Measurements from ENCODE around the gene PLAAT4.

DNA sequence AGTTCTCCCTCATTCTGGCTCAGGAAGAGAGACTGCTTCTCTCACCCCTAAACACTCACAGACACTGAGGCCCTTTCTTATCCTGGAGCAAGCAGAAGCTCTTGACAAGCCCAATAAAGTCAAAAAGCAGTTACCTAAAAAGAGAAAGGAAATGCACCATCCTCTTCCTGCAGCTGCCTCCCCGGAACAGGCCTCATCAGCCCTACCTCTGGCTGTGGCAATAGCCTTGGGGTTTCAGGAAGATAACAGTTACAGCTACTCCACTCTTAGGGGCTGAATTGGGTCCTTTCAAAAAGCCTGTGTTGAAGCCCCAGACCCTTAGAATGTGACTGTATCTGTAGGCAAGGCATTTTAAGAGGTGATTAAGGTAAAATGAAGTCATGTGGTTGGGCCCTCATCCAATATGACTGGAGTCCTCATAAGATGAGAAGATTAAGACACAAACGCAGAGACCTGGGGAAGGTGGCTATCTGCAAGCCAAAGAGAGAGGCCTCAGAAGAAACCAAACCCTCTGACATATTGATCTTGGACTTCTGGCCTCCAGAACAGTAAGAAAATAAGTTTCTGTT lies 34.3 kb upstream of the PLAAT4 start:
- TF ChIP-seq, protein P1, sequence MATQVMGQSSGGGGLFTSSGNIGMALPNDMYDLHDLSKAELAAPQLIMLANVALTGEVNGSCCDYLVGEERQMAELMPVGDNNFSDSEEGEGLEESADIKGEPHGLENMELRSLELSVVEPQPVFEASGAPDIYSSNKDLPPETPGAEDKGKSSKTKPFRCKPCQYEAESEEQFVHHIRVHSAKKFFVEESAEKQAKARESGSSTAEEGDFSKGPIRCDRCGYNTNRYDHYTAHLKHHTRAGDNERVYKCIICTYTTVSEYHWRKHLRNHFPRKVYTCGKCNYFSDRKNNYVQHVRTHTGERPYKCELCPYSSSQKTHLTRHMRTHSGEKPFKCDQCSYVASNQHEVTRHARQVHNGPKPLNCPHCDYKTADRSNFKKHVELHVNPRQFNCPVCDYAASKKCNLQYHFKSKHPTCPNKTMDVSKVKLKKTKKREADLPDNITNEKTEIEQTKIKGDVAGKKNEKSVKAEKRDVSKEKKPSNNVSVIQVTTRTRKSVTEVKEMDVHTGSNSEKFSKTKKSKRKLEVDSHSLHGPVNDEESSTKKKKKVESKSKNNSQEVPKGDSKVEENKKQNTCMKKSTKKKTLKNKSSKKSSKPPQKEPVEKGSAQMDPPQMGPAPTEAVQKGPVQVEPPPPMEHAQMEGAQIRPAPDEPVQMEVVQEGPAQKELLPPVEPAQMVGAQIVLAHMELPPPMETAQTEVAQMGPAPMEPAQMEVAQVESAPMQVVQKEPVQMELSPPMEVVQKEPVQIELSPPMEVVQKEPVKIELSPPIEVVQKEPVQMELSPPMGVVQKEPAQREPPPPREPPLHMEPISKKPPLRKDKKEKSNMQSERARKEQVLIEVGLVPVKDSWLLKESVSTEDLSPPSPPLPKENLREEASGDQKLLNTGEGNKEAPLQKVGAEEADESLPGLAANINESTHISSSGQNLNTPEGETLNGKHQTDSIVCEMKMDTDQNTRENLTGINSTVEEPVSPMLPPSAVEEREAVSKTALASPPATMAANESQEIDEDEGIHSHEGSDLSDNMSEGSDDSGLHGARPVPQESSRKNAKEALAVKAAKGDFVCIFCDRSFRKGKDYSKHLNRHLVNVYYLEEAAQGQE (IDR thresholded peaks at IDR 0.05; ENCODE audit: unreplicated experiment), result no peak
- TF ChIP-seq, protein P2, sequence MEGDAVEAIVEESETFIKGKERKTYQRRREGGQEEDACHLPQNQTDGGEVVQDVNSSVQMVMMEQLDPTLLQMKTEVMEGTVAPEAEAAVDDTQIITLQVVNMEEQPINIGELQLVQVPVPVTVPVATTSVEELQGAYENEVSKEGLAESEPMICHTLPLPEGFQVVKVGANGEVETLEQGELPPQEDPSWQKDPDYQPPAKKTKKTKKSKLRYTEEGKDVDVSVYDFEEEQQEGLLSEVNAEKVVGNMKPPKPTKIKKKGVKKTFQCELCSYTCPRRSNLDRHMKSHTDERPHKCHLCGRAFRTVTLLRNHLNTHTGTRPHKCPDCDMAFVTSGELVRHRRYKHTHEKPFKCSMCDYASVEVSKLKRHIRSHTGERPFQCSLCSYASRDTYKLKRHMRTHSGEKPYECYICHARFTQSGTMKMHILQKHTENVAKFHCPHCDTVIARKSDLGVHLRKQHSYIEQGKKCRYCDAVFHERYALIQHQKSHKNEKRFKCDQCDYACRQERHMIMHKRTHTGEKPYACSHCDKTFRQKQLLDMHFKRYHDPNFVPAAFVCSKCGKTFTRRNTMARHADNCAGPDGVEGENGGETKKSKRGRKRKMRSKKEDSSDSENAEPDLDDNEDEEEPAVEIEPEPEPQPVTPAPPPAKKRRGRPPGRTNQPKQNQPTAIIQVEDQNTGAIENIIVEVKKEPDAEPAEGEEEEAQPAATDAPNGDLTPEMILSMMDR (conservative IDR thresholded peaks at IDR 0.05; ENCODE audit: low read depth in 2 of 2), result no peak
- TF ChIP-seq EZH2 (IDR thresholded peaks at IDR 0.05; ENCODE audit: low read depth, unreplicated experiment), result no peak
- TF ChIP-seq POLR2AphosphoS5 (IDR thresholded peaks at IDR 0.05; ENCODE audit: low read depth), result no peak
